EL (cell line): ENCODE measurements around the gene MAML3.

Source experiments
- DNase-seq: peaks from one replicate; pipeline ENCODE4 v3.0.0-alpha.2; 2016

Gene MAML3

DNA sequence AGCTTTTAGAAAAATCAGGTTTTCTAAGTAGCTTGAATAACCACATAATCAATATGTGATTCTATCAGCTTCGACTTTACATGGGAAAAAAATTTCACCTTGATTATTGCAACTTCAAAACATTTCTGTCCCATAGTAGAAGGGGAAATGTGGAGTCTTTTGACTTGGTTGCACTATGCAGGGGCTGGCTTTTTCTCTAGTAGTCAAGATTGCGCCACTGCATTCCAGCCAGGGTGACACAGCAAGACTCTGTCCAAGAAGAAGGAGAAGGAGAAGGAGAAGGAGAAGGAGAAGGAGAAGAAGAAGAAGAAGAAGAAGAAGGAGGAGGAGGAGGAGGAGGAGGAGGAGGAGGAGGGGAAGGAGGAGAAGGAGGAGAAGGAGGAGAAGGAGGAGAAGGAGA, 84.9 kb downstream of the MAML3 start:
- peak; percentile 61 for DNase-seq

DNA sequence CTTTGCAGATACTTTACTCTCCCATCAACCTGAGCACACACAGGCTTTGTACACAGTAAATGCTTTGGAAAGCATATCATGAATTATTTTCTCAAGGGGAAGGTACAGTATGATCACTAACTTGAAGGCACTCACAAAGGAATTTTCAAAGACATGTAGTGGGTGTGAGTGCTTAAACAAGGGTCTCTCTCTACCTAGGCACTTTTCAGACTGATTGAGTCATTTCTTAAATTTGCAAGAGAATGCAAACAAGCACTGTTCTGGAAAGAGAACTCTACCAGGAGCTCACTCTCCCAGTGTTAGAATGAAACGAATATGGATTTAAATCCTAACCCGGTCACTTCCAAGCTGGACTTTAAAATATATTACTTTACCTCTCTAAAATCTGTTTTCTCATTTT, 85.7 kb downstream of the MAML3 start:
- no peak for DNase-seq

DNA sequence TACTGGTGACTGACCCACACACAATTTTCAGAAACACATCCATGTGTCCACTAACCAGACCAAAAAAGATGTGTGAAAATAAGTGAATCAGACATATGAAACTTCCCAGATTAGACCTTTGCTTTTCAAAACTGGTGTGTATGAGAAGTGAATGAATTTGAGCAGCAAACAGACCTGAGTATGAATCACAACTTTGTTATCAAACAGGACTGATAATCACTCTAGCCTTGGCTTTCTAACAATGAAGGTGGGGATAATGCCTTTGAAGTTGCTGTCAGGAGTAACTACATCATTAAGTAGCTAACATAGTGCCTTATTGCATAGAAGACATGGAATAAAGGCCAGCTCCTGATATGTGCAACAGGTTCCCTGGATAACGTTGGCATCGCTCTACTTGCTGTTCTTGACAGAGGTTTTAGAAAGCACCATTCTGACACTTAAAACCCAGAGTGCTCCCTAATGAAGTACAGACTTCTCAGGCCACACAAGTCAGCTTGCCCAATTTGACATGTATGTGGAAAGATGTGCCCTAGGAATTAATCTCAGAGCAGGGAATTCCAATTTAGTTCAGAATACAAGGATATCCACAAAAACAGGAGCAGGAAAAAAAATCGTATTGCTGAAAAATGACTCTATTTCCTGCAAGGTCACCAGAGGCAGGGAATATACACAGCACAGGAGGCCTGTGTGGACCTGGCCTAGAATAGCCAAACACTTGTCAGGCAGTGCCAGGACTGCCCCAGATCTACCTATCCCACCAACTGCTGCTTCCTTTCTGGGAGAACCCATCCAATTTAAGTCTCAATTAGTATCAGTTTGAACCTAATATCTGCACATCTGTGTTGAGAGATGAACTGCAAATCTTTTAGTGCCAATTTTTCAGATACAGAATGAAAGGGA, 87.7 kb downstream of the MAML3 start:
- no peak for DNase-seq

DNA sequence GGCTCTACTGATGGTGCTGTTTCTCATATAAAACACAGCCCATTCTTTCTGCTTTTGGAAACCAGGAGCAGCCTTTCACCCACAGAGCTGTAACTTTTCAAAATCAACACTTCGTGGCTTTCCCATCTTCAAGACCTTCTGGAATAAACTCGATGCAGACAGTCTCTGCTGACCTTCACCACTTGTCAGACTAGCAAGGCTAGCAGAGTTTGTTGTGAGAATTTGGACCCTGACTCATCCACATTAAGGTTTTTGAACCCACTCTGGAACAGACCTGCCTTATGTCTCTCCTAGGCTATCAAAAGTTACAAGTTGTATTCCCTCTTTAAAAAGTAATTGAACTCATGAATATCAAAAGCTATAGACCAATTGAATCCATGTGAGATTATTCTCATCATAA, 88.6 kb downstream of the MAML3 start:
- no peak for DNase-seq

DNA sequence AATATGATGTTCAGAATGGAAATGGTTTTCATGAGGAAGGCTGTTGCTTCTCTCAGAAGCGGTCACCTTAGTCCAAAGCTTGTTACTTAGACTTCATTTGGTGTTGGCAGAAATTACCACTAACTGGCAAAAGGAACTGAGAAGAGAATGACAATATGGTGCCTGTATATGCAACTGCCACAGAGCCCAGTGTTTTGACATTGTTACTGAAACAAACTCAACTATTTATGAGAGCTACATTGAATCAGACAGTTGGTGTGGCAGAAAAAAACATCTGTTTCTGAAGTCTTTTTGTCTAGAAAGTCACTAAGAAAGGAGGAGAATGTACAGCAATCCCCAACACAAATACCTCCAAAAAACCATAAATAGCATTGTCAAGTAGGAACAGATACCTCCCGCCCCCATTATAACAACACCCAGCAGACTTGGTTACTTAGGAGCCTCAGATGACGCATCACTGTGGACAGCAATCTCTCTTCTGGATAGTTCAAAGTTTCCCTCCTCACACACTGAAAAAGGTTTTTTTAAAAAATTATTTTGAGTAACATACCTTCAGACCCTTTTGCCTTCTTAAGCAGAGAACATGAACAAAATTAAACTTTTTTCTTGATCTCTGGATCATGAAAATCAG, 92.2 kb downstream of the MAML3 start:
- no peak for DNase-seq

DNA sequence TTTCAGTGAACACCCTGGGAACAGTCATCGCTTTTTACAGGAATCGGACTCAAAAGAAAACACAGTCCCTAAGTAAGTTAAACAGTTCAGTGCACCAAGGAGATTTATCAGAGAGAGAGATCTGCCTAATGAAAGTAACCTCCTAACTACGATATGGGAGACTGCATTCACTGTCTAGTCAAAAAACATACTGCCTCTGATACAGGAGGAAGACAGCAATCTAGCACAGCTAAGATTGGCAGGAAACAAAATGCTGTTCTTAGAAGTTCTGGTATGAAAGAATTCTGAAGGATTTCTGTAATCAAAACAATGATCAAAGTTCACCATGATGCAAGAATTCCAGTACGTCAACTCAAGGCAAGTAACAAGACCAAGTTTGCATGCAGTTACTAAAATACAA, 92.8 kb downstream of the MAML3 start:
- no peak for DNase-seq

DNA sequence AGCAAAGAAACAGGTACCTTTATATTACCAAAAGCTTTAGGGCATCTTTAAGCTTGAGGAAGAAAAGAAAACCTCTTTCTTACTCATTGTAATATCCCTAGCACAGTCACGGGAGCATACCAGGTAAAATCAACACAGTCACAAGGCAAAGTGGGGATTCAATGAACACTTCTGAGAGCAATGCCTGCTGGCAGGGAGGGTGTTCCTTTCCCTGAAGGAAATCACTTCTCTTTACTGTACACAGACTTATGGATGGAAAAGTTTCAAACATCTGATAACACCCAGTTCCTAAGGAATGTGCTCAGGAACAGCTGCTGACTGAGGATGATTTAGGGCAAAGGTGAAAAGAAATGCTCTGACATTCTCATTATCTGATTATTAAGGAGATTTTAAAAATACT, 94.8 kb downstream of the MAML3 start:
- DNase-seq = peak; percentile 20

DNA sequence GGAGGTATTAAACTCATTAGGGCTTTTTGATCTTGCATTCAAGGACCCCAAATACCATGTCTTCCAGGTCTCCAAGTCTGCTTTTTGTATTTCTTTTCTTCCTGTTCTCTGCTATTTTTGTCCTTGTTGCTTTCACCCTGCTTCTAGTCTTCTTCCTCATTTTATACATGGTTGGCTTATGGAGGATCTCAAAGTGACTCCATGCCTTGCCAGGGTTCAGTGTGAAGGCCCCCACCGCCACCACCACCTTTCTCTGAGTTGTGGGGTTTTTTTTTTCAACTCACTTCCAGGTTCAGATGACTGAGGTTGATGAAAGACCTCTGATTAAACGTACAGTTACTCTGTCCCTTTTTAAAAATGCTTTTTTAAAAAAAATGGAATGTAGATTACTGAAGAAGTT, 96.3 kb downstream of the MAML3 start:
- DNase-seq = no peak

DNA sequence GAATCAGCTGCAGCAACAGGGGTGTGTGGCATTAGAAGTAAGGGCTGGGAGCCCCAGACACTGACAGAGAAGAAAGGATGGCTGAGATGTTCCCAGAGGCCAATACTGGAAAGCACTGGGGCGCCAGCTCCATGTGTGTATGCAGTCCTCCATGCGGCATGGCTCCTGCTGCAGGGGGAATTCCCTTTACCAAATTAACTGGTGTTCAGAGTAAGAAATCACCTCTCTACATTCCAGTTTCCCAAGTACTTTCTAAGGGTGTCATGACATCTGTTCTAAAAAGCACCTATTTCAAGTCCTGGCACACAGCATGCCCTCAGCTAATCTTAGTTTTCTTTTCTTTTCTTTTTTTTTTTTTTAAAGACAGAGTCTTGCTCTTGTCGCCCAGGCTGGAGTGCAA, 98.0 kb downstream of the MAML3 start:
- no peak for DNase-seq

DNA sequence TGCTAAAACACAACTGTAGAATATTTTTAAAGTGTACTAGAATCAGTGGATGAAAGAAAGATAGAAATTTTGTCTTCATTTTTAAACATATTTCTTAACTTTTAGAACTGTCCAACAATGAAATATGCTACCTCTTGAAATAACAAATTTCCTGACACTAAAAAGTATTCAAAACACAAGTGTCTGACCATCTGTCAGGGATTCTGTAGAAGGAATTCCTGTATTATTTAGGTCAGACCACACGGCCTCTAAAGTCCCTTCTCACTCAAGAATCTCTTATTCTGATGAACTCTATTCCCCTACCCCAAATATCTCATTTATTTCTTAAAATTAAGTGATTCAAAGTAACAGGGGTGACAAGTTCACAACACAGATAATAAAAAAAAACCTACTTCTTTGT, 99.1 kb downstream of the MAML3 start:
- DNase-seq = no peak

DNA sequence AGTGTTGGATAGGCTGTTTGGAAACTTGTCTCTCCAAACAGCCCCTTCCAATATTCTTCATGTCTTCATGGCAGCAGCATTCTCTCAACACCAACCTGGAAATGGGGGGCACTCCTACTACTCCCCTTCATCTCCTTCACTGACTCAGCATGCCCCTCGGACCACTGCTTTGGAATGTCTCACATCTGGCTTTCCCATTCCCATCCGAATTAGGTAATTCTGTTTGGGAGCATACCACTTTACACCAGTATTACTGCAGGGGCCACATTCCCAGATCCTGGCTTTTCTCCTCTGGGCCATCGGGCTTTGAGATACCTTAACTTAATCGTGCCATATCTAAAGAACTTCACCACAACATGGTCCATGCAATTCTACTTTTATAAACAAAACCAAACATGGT, 100.8 kb downstream of the MAML3 start:
- DNase-seq = no peak

DNA sequence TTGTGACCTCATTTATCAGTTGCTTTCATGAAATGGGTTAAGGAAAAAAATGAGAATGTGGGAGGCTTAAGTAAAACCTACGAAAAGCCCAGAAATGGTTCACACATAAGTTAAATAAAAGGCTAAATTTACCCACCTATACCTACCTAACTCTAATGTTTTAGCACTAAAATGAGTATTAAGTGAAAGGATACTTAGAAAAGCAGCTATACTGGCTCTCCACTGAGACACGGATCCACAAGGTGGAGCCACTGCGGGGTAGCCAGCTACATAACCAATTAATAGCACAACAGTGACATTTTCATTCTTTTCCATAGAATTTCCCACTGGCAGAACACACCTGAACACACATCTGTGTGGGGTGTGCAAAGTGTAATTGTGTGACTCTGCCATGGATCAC, 101.9 kb downstream of the MAML3 start:
- peak; percentile 39 for DNase-seq

DNA sequence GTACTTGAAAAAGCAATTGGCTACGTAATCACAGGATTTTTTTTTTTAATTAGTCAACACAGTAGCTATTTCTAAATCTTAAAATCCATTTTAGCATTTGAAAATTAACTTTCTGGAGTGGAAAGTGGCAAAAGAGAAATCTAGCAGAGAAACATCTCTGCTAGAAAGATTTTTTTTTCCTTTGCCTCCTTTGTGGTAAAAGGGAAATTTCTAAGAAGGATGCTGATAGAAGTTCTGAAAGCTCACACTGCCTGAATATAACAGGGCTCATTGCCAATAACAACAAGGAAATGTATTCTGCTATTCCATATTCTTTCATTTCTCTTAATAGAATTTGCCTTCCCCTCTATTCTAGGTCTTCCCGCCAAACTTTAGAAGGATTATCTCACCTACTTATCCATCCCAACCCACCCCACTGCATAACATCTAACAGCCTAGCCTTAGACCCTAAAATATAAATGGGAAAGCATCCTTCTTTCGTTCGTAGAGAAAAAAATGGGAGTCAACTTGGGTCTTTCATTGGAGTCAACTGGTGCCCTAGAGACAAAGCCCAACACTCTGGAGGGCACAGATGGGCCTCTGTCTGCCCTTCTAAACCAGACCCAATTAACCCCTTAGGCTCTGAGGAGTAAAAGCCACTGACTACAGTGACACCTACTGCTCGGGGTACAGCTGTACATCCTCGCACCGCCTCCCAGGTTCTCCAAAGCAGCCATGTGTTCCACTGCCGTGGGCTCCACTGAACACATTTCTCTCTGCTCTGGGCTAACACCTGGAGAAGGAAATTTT, 103.9 kb downstream of the MAML3 start:
- DNase-seq = peak; percentile 13

DNA sequence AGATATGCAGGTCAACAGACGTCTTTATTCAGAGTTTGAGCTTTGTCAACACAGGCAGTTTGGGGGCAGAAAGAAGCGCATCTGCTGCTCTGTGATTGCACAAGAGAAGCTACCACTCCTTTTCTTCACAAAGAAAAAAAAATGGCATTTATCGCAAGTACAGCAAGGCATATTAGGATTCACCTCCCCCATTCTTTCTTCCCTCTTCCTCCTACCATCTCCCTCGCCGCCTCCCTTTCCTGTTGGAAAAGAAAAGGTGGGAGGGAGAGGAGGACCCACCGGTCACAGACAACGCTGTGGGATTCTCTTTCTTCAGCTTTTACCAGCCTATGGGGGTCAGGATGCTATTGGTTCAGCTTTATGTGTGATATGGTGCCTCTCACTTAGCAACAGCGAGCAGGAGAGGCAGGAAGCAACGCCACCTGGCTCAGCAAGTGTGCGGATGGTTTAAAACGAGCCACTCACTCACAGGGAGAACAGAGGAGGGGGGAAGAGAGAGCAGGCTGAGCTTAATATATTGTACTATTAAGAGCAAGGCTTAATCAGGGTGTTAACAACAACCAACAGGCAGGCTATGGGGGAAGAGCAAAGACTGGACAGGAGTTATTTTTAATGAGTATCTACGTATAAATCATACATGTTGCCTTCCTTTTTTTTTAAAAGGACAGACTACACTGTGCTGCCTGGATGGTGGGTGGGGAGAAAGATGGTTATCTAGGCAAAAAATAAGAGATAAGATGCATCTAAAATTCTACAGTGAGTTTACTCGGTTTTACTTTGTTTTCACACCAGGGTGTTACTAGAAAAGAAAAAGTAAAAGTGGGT, 104.7 kb downstream of the MAML3 start:
- peak; percentile 43 for DNase-seq

DNA sequence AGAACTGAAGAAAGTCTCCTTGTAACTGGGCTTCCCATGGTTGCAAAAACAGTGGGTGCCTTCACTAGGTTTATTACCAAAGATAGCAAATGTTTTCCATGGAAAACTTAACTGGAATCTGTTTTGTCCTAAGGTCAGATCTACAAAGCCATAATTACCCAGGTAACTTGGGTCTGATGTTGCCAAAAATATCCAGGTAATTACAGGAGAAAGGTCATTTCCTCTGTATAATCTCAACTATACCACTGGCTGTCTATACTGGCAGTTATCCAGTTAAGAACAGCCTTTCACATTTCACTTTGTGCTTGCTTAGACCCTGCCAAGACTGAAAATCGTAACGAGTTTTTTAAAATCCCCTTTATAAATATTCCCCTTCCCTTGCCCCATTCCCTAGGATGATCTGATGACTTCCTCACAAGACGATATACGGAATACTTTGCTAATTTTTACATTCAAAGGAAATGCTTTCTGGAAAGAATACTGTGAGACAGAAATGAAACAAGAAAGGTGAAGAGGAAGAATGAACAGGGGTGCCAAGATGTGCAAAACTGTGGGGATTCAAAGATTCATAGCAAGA, 105.5 kb downstream of the MAML3 start:
- DNase-seq = no peak

DNA sequence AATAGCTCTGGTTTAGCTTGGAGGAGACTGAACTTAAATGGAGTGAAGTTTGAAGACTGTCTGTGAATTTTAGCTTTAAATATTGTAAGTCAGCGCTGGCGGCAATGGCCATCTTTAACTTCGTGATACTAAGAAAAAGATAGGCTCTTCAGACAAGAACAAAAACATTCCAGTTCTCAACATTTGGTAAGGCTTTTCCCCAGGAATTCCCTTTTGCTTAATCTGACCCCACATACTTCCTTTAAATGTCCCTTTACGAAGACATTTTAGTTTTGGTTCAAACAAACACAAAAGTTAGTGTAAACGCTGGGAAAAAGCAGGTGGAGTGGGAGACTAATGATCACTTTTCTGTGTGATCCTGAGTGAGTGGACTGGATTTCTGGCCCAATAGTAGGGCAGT, 106.2 kb downstream of the MAML3 start:
- no peak for DNase-seq

DNA sequence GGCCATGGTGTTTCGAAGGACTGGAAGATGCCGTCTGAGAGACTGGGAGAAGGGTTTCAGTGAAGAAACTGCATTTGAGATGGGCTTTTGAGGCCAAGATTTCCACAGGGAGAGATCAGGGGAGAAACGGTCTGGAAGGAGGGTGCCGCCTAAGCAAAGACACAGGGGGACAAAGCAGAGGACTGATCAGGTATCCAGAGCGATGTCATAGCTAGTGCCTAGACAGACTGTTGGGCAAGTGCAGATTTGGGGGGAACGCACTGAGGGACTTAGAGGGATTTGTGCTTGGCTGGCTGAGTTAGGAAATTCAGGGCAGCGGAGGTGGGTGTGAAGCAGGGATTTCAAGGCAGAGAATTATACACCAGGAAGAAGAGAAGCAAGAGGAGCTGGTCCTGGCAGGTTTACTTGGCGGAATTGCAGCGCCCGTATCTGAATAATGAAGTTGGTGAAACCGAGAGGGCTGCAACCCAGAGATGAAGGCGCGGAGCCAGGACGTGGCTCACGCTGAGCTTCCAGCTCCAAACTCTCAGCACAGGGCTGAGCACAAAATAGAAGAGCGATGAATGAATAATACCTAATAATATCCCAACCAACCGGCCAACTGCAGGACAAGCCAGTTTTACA, 106.9 kb downstream of the MAML3 start:
- no peak for DNase-seq

DNA sequence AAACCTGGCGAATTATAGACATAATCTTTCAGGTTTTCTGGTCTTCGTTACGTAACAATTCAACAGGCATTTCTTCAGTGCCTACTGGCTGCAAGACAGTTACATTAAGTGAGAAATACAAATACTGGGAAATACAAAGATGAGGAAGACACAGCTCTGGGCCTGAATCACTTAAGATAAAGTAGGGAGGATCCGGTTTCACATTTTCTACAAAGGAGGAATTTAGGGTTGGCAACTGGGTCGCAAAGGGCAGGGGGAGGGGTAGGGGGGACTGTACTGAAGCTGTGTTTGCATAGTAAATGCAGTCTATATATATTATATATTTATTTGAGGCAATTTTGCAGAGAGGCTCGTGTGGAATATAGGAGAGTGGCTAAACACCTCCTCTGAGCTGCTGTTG, 107.4 kb downstream of the MAML3 start:
- DNase-seq = no peak

DNA sequence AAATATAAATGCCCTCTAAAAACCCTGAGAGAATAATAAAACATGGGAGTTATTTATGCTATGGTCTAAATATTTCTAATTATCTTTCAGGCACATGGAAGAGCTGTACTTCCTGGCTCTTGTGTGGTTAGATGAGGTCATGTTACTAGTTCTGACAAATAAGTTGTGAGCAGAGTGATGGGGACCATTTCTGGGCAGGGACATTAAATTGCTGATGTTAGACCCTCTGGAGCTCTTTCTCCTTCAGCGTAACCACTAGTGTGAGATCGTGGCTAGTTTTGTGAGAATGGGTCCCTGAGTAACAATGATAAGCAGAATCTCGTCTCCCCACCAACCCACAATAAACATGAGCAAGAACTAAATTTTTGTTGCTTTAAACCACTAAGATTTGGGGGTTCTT, 108.0 kb downstream of the MAML3 start:
- DNase-seq = no peak

DNA sequence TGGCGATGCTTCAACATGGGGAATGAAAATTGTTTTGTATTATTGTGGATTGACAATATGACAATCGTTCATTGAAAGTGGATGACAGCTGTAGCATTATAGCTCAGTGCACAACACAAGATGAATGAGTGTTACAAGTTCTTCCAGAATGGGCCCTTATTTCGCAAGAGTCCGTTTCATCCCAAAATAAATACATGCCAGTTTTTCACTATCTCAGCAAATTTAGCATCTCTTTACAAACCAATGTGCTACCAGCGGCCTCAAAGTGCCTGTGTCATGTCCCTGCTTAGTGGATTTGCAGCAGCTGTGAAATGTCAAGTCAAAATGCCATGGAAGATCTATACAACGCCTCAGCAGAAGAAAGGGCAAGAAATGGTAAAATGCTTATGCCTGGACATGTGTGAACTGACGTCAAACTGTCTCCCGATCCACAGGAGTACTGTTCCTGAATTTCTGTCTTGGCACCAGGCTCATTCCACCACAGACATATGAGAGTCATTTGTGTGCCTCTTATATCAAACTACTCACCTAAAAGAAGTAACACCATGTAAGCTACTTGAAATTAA, 109.6 kb downstream of the MAML3 start:
- DNase-seq = no peak

DNA sequence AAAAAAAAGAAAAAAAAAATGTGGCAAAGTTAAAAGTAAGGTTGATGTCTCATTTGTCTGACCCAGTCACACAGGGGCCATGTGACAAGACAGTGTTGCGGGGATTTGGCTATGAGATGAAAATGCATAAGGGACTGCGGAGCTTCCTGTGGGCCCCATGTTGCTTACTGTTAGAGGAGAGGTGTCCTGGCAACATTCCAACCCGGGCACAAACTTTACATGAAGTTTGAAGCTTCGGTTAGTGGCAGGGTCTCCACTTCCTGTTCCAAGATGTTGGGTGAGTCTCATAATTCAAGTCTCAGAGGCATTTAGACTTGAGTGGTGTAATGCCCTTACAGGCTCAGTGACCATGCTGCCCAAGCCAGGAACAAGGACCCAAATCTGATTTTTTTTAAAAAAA, 111.3 kb downstream of the MAML3 start:
- DNase-seq = no peak
